Hepatocyte (in vitro differentiated cells): ENCODE data around the gene UBA1. TPM values are rescaled to one million over a fixed set of nuclear protein-coding genes. Genes with fewer than 3 reads are reported as not detected.

Experiments used
- DNase-seq: peaks from one replicate; pipeline ENCODE4 v3.0.0-alpha.2; 2016; ENCODE audit warnings: low spot score
- H2AFZ ChIP-seq: fragments of 200-600 bp; sonication (generic); 2 replicates; pipeline ENCODE4 v1.6.0; 2016; ENCODE audit warnings: antibody characterized with exemption, mild to moderate bottlenecking
- H3K27ac ChIP-seq: fragments of 200-600 bp; sonication (generic); 2 replicates; pipeline ENCODE4 v1.5.1; 2016; ENCODE audit warnings: mild to moderate bottlenecking
- H3K27me3 ChIP-seq: fragments of 200-600 bp; sonication (generic); 2 replicates; pipeline ENCODE4 v1.6.1; 2016
- H3K36me3 ChIP-seq: fragments of 200-600 bp; sonication (generic); replicated peaks from 2 replicates; pipeline ENCODE4 v1.5.1; 2016; ENCODE audit warnings: low read depth; ENCODE audit not compliant: insufficient read depth
- H3K4me1 ChIP-seq: fragments of 200-600 bp; sonication (generic); 2 replicates; pipeline ENCODE4 v1.5.1; 2016; ENCODE audit warnings: mild to moderate bottlenecking, moderate library complexity; ENCODE audit not compliant: insufficient read depth
- H3K4me2 ChIP-seq: fragments of 200-600 bp; sonication (generic); 2 replicates; pipeline ENCODE4 v1.6.0; 2016
- H3K4me3 ChIP-seq: fragments of 200-600 bp; sonication (generic); 2 replicates; pipeline ENCODE4 v1.5.1; 2016; ENCODE audit warnings: mild to moderate bottlenecking
- H3K79me2 ChIP-seq: fragments of 200-600 bp; sonication (generic); 2 replicates; pipeline ENCODE4 v1.6.0; 2017; ENCODE audit warnings: mild to moderate bottlenecking
- H3K9me2 ChIP-seq: fragments of 200-600 bp; sonication (generic); replicated peaks from 2 replicates; pipeline ENCODE4 v1.6.0; 2017; ENCODE audit warnings: mild to moderate bottlenecking; ENCODE audit not compliant: insufficient read depth
- H3K9me3 ChIP-seq: fragments of 200-600 bp; sonication (generic); 2 replicates; pipeline ENCODE4 v1.5.1; 2016; ENCODE audit warnings: low read depth, mild to moderate bottlenecking
- H4K20me1 ChIP-seq: fragments of 200-600 bp; sonication (generic); 2 replicates; pipeline ENCODE4 v1.6.0; 2016; ENCODE audit warnings: mild to moderate bottlenecking; ENCODE audit not compliant: insufficient read depth, poor library complexity, severe bottlenecking
- EZH2 ChIP-seq: fragments of 200-600 bp; sonication (generic); IDR thresholded peaks from 2 replicates; pipeline ENCODE4 v1.6.1; 2016; ENCODE audit warnings: antibody characterized with exemption, mild to moderate bottlenecking, borderline replicate concordance
- EZH2phosphoT487 ChIP-seq: fragments of 200-600 bp; sonication (generic); IDR thresholded peaks from one replicate; pipeline ENCODE4 v1.6.1; 2018; ENCODE audit warnings: antibody characterized with exemption, mild to moderate bottlenecking, low read depth, moderate library complexity; ENCODE audit not compliant: unreplicated experiment, severe bottlenecking
- WGBS: methylation state at CpG from one replicate; pipeline ENCODE4 v1.1.6; 2016; ENCODE audit warnings: low lambda C conversion rate; ENCODE audit errors: missing lambda C conversion rate; 5-methylcytosine and 5-hydroxymethylcytosine counted together
- polyA plus RNA-seq: library from polyadenylated mRNA; unstranded; fragments of >200 nt; fragmentation: Nextera tagmentation; extraction: Ambion mirVana; gene quantifications from 2 replicates; pipeline ENCODE4 v1.2.1, GENCODE V29; 2016
- total RNA-seq: library from RNA; depleted of rRNA; stranded (reverse); fragments of >200 nt; gene quantifications from 2 replicates; pipeline ENCODE4 v1.2.3, GENCODE V29; 2014
- TF ChIP-seq, protein P1 (sequence below): fragments of 200-600 bp; sonication (generic); IDR thresholded peaks from 2 replicates; pipeline ENCODE4 v1.5.1; 2016; ENCODE audit warnings: antibody characterized with exemption, mild to moderate bottlenecking; ENCODE audit not compliant: poor library complexity

UBA1 gene
- total and polyA plus RNA-seq, 2 experiments from 2014 or later = 236 to 253 TPM

DNA sequence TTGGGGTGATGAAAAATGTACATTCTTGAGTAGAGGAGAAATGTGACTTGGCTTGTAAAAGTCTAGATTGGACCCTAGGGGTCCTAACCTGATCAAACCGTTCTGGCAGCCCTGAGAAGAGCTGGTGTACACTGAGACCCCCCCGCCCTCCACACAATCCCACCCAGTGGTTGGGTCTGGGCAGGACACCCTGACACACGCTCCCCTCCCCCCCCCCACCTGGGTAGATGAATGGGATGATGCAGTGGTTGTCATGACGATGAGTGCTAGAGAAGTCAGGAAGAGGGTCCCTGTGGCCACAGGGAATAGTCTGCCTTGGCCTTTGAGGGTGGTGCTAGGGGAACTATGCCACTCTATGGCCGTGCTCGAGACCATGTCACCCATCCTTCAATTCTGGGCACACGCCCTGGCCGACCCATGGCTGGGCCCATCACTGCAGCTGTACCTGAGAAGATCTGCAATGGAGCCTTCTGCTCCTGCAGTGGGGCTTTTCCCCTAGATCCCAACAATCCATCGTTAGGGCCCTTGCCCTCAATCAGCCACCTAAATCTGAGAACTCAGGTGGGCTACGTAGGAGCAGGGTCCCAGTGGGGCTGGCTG is 29.2 kb downstream of the UBA1 start:
- Histone ChIP-seq H3K27ac (no peak overlapping the region), H3K27me3 (no peaks in the 10 kb centered on the region), H3K4me1 (peaks cover 13% of the 10 kb centered on the region), H4K20me1 (peaks cover 44% of the 10 kb centered on the region), H2AFZ (no peak overlapping the region), H3K36me3 (no peaks in the 10 kb centered on the region), H3K9me2 (no peaks in the 10 kb centered on the region), H3K79me2 (peaks cover 45% of the 10 kb centered on the region), H3K4me3 (no peak overlapping the region), H3K9me3 (no peaks in the 10 kb centered on the region), H3K4me2 (no peak overlapping the region)
- 91% methylated on average over 10 of the region's 10 CpGs for WGBS
- TF ChIP-seq EZH2 (no peak), EZH2phosphoT487 (no peak)
- TF ChIP-seq, protein P1, sequence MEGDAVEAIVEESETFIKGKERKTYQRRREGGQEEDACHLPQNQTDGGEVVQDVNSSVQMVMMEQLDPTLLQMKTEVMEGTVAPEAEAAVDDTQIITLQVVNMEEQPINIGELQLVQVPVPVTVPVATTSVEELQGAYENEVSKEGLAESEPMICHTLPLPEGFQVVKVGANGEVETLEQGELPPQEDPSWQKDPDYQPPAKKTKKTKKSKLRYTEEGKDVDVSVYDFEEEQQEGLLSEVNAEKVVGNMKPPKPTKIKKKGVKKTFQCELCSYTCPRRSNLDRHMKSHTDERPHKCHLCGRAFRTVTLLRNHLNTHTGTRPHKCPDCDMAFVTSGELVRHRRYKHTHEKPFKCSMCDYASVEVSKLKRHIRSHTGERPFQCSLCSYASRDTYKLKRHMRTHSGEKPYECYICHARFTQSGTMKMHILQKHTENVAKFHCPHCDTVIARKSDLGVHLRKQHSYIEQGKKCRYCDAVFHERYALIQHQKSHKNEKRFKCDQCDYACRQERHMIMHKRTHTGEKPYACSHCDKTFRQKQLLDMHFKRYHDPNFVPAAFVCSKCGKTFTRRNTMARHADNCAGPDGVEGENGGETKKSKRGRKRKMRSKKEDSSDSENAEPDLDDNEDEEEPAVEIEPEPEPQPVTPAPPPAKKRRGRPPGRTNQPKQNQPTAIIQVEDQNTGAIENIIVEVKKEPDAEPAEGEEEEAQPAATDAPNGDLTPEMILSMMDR = no peak
- DNase-seq = no peak

DNA sequence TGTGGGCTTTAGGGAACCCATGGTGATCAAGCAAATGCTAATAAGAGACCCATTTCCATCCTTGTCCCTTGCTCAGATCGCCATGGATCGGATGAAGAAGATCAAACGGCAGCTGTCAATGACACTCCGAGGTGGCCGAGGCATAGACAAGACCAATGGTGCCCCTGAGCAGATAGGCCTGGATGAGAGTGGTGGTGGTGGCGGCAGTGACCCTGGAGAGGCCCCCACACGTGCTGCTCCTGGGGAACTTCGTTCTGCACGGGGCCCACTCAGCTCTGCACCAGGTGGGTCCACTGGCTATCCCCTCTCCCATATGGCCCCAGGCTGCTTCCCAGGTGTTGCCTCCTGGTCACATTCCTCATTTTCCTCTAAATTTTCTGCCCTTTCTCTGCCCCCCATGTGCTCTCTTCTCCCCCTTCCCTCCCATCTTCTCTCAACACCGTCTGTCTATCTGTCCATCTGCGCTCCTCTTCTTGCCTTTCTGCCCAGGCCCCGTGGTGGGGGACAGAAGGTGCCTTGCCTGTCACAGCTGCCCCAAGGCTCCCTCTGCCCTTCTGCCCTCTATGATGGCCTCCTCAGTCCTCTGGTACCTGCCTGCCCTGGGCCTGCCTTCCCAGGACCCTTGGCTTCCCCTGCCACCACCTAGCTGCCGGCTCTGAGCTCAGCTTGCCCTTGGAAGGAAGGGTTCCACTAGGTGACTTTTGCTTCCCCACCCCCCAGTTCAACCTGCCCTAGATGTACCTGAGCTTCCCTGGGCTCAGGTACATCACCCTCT is 30.0 kb downstream of the UBA1 start:
- H3K9me2 ChIP-seq = no peaks in the 10 kb centered on the region
- no peak overlapping the region for H3K4me2 ChIP-seq
- peaks cover 44% of the 10 kb centered on the region for H4K20me1 ChIP-seq
- no peak for DNase-seq
- no peaks in the 10 kb centered on the region for H3K36me3 ChIP-seq
- no peak overlapping the region for H3K27ac ChIP-seq
- no peaks in the 10 kb centered on the region for H3K27me3 ChIP-seq
- no peak overlapping the region for H3K4me3 ChIP-seq
- peaks cover 44% of the 10 kb centered on the region for H3K79me2 ChIP-seq
- H3K9me3 ChIP-seq = no peaks in the 10 kb centered on the region
- WGBS = 98% methylated on average over 13 of the region's 13 CpGs
- H2AFZ ChIP-seq = no peak overlapping the region
- peaks cover 13% of the 10 kb centered on the region for H3K4me1 ChIP-seq
- TF ChIP-seq EZH2 (no peak), EZH2phosphoT487 (no peak)
- TF ChIP-seq, protein P1 = no peak

DNA sequence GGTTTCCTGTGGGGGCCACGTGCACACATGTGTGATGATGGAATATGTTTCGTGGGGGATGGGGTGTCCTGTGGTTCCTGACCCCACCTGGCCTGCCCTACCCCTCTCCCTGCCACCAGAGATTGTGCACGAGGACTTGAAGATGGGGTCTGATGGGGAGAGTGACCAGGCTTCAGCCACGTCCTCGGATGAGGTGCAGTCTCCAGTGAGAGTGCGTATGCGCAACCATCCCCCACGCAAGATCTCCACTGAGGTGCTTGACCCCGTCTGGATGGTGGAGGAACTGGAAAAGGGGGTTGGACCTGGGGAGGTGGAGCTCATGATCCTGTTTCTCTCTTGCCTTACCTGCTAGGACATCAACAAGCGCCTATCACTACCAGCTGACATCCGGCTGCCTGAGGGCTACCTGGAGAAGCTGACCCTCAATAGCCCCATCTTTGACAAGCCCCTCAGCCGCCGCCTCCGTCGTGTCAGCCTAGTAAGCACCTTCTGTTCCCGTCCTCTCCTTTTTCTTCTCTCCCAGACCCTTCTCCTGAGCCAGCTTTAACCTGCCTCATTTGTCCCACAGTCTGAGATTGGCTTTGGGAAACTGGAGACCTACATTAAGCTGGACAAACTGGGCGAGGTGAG is 30.8 kb downstream of the UBA1 start:
- Histone ChIP-seq H3K4me3 (no peak overlapping the region), H2AFZ (no peak overlapping the region), H3K27me3 (no peaks in the 10 kb centered on the region), H3K79me2 (peaks cover 37% of the 10 kb centered on the region), H3K9me3 (no peaks in the 10 kb centered on the region), H3K36me3 (no peaks in the 10 kb centered on the region), H3K9me2 (no peaks in the 10 kb centered on the region), H3K27ac (no peak overlapping the region), H4K20me1 (peaks cover 40% of the 10 kb centered on the region), H3K4me2 (no peak overlapping the region), H3K4me1 (peaks cover 13% of the 10 kb centered on the region)
- TF ChIP-seq, protein P1 = no peak
- TF ChIP-seq EZH2 = no peak
- WGBS = 97% methylated on average over 17 of the region's 17 CpGs
- DNase-seq = no peak
